Esophagus squamous epithelium (tissue), 5 donors: Measurements from ENCODE around the gene GRAMD4. TPM values are rescaled to one million over a fixed set of nuclear protein-coding genes. Genes with fewer than 3 reads are reported as not detected.

Experiments used
- DNase-seq: peaks from one replicate; lab custom pipeline; 2025; lab: John Stamatoyannopoulos, UW
- H3K27ac ChIP-seq, 4 donors: fragments of 200-600 bp; sonication (generic); one replicate each; pipeline ENCODE4 v1.5.1; 2016 to 2019; ENCODE audit warnings: mild to moderate bottlenecking in 1 of 4
- H3K27me3 ChIP-seq, 4 donors: fragments of 200-600 bp; sonication (generic); 1 replicate in 3 of 4; 2 replicates in 1 of 4; pipeline versions ENCODE4 v1.5.1 to v1.6.0; 2017 to 2021; ENCODE audit warnings: antibody characterized with exemption in 1 of 4
- H3K36me3 ChIP-seq, 3 donors: fragments of 200-600 bp; sonication (generic); one replicate each; pipeline ENCODE4 v1.5.1; 2016 to 2019
- H3K4me1 ChIP-seq, 3 donors: fragments of 200-600 bp; sonication (generic); one replicate each; pipeline ENCODE4 v1.5.1; 2017 to 2019
- H3K4me3 ChIP-seq, 4 donors: fragments of 200-600 bp; sonication (generic); 1 replicate in 3 of 4; 2 replicates in 1 of 4; pipeline ENCODE4 v1.5.1; 2016 to 2019; ENCODE audit warnings: mild to moderate bottlenecking in 2 of 4, moderate library complexity in 1 of 4
- H3K9me3 ChIP-seq, 3 donors: fragments of 200-600 bp; sonication (generic); one replicate each; pipeline ENCODE4 v1.5.1; 2016 to 2019
- CTCF ChIP-seq, 6 experiments: fragments of 450-650 bp in 4 of 6; fragments of 200-600 bp in 2 of 6; sonication (generic) in 2 of 6; IDR thresholded peaks; one replicate each; pipeline ENCODE4 v1.5.1; 2016 to 2019; ENCODE audit warnings: antibody characterized with exemption in 6 of 6, mild to moderate bottlenecking in 4 of 6, moderate library complexity in 4 of 6
- POLR2A ChIP-seq, 4 donors: fragments of 450-650 bp; IDR thresholded peaks; one replicate each; pipeline ENCODE4 v1.6.1; 2017; ENCODE audit warnings: antibody characterized with exemption in 4 of 4, mild to moderate bottlenecking in 4 of 4, moderate library complexity in 3 of 4
- WGBS, 2 donors: methylation state at CpG; one replicate each; pipeline ENCODE4 v1.1.5; 2018; 5-methylcytosine and 5-hydroxymethylcytosine counted together
- intact Hi-C: fragments of 100-400 bp; cut with DNase I; formaldehyde crosslinking; loops from one replicate; pipeline ENCODE4 v1.15.0; 2022
- total RNA-seq, 4 donors: library from RNA; depleted of rRNA; stranded (reverse); fragments of >200 nt; gene quantifications; one replicate each; pipeline ENCODE4 v1.1.0, GENCODE V29; 2016
- donor health status: DM: yes; HTN: yes; CAD: no.

GRAMD4 gene
- total RNA-seq, 4 donors from 2014 or later, result 27.0 to 122 (median 33.3) TPM

- Histone ChIP-seq H3K9me3 (no peaks in the 10 kb centered on the region), H3K27ac (peak overlapping the region in 3 of 4 donors; percentile 31 to 47 (median 44)), H3K4me1 (peaks cover 25 to 94% (median 36%) of the 10 kb centered on the region in 3 donors), H3K4me3 (peak overlapping the region in 2 of 4 donors; percentile 18 to 33), H3K36me3 (no peaks in the 10 kb centered on the region), H3K27me3 (no peaks in the 10 kb centered on the region)
- TF ChIP-seq CTCF (IDR thresholded peaks at IDR 0.05) (no peak), POLR2A (IDR thresholded peaks at IDR 0.05) (no peak)
- intact Hi-C loops, result no loop called here
- WGBS, 2 donors, result 19 to 42% methylated on average over 11 to 13 of the region's 21 CpGs
- DNase-seq, result no peak
Observed at GRCh38 chr22:46587492-46588278, 32.5 kb upstream of the GRAMD4 start.

- DNase-seq, result no peak
- 90% methylated on average over 8 of the region's 29 CpGs; no CpG with 5 or more reads in 1 of the 2 donors for WGBS, 2 donors
- no peak for TF ChIP-seq POLR2A (IDR thresholded peaks at IDR 0.05)
- TF ChIP-seq CTCF (IDR thresholded peaks at IDR 0.05), result no peak
- Histone ChIP-seq H3K4me3 (peak overlapping the region in 1 of 4 donors; percentile 18), H3K36me3 (no peaks in the 10 kb centered on the region), H3K9me3 (no peaks in the 10 kb centered on the region), H3K27me3 (no peaks in the 10 kb centered on the region), H3K27ac (peak overlapping the region in 3 of 4 donors; percentile 31 to 47 (median 44)), H3K4me1 (peaks cover 25 to 93% (median 36%) of the 10 kb centered on the region in 3 donors)
- intact Hi-C loops, result no loop called here
Observed at GRCh38 chr22:46588279-46589140, 31.7 kb upstream of the GRAMD4 start.

- Histone ChIP-seq H3K27me3 (no peaks in the 10 kb centered on the region), H3K4me1 (peaks cover 19 to 93% (median 32%) of the 10 kb centered on the region in 3 donors), H3K9me3 (no peaks in the 10 kb centered on the region), H3K4me3 (no peak overlapping the region), H3K27ac (no peak overlapping the region), H3K36me3 (no peaks in the 10 kb centered on the region)
- WGBS, 2 donors, result 100% methylated on average over 1 to 2 of the region's 9 CpGs
- intact Hi-C loops, result no loop called here
- DNase-seq, result no peak
- TF ChIP-seq POLR2A (IDR thresholded peaks at IDR 0.05), result no peak
- TF ChIP-seq CTCF (IDR thresholded peaks at IDR 0.05), result no peak
Observed at GRCh38 chr22:46589141-46589748, 30.9 kb upstream of the GRAMD4 start.

GRCh38 chr22:46589871-46590271 is 30.3 kb upstream of the GRAMD4 start:
- intact Hi-C loops, result no loop called here
- no peaks in the 10 kb centered on the region for H3K9me3 ChIP-seq
- no peaks in the 10 kb centered on the region for H3K36me3 ChIP-seq
- H3K4me1 ChIP-seq, result peaks cover 13 to 93% (median 26%) of the 10 kb centered on the region in 3 donors
- H3K27me3 ChIP-seq, result no peaks in the 10 kb centered on the region
- no peak overlapping the region for H3K27ac ChIP-seq
- 80 to 89% methylated on average over 1 to 5 of the region's 11 CpGs for WGBS, 2 donors
- TF ChIP-seq CTCF (IDR thresholded peaks at IDR 0.05) (no peak), POLR2A (IDR thresholded peaks at IDR 0.05) (no peak)
- no peak overlapping the region for H3K4me3 ChIP-seq
- no peak for DNase-seq
